HG02642 (cell line): Measurements from ENCODE around the gene DOCK1.

Experiments
- ATAC-seq: cut with Tn5 transposase; IDR thresholded peaks from one replicate; pipeline ENCODE4 v1.9.1; 2021; ENCODE audit warnings: mild to moderate bottlenecking; ENCODE audit not compliant: unreplicated experiment, poor library complexity

DOCK1 gene

GRCh38 chr10:126997801-126998590, 92.8 kb downstream of the DOCK1 start:
- ATAC-seq, result no peak

- no peak for ATAC-seq
Observed at GRCh38 chr10:127000598-127000997, 95.4 kb downstream of the DOCK1 start.

- ATAC-seq, result no peak
Observed at GRCh38 chr10:127003032-127003685, 97.9 kb downstream of the DOCK1 start.

- ATAC-seq, result no peak
Observed at GRCh38 chr10:127006453-127006852, 101.2 kb downstream of the DOCK1 start.

- ATAC-seq, result no peak
Observed at GRCh38 chr10:127009366-127009765, 104.1 kb downstream of the DOCK1 start.

- ATAC-seq, result no peak
Observed at GRCh38 chr10:127011174-127011573, 105.9 kb downstream of the DOCK1 start.

- ATAC-seq, result no peak
Observed at GRCh38 chr10:127012071-127012768, 107.0 kb downstream of the DOCK1 start.

GRCh38 chr10:127012769-127013152, 107.5 kb downstream of the DOCK1 start:
- no peak for ATAC-seq

GRCh38 chr10:127013211-127013656, 108.0 kb downstream of the DOCK1 start:
- no peak for ATAC-seq

GRCh38 chr10:127013691-127014473, 108.7 kb downstream of the DOCK1 start:
- ATAC-seq, result no peak

GRCh38 chr10:127014671-127015070, 109.4 kb downstream of the DOCK1 start:
- no peak for ATAC-seq

GRCh38 chr10:127015373-127015772, 110.1 kb downstream of the DOCK1 start:
- no peak for ATAC-seq

GRCh38 chr10:127016331-127016730, 111.1 kb downstream of the DOCK1 start:
- no peak for ATAC-seq

- ATAC-seq, result no peak
Observed at GRCh38 chr10:127017541-127018297, 112.5 kb downstream of the DOCK1 start.

- no peak for ATAC-seq
Observed at GRCh38 chr10:127018298-127018650, 113.0 kb downstream of the DOCK1 start.

GRCh38 chr10:127018766-127019165, 113.5 kb downstream of the DOCK1 start:
- ATAC-seq, result no peak

- ATAC-seq, result no peak
Observed at GRCh38 chr10:127020260-127020659, 115.0 kb downstream of the DOCK1 start.

- ATAC-seq, result no peak
Observed at GRCh38 chr10:127021801-127022200, 116.6 kb downstream of the DOCK1 start.

GRCh38 chr10:127024685-127025435, 119.6 kb downstream of the DOCK1 start:
- no peak for ATAC-seq
